ENCODE data around the gene MAST3.

- TF ChIP-seq CTCF (conservative IDR thresholded peaks at IDR 0.05) (no peak), ZFX (IDR thresholded peaks at IDR 0.05) (no peak)
These were observed 73.2 kb downstream of the MAST3 start for GRCh38 chr19:18170714-18171255.
